Measurements from ENCODE around the gene A1BG. TPM values are rescaled to one million over a fixed set of nuclear protein-coding genes. Genes with fewer than 3 reads are reported as not detected.
A peak's percentile ranks its signal among the peaks of the same experiment; 100 is the strongest.

A1BG gene
- total and polyA plus RNA-seq, 2 of the 13 experiments (the other 11 are each of a cell fraction or from before 2014, with no cell fraction given), result 14.7 to 41.4 TPM

- peak; percentile 12; the same call in 1 of the 2 replicates for TF ChIP-seq ZFP90 (CRISPR knock-in tag; IDR thresholded peaks at IDR 0.05; ENCODE audit: borderline replicate concordance)
- 0 out of 2 replicates have a peak, but pooled peaks have one; percentile 49 for TF ChIP-seq ZNF484 (CRISPR knock-in tag; IDR thresholded peaks at IDR 0.05; ENCODE audit: borderline replicate concordance, low read depth)
- peak; percentile 82; the same call in 1 of the 2 replicates for TF ChIP-seq ZNF556 (CRISPR knock-in tag; IDR thresholded peaks at IDR 0.05; ENCODE audit: borderline replicate concordance)
- TF ChIP-seq NCOA1 (CRISPR knock-in tag; IDR thresholded peaks at IDR 0.05), result no peak
- 0 out of 2 replicates have a peak, but pooled peaks have one; percentile 24 for TF ChIP-seq ZNF576 (CRISPR knock-in tag; IDR thresholded peaks at IDR 0.05)
- TF ChIP-seq KAT2B (IDR thresholded peaks at IDR 0.05; ENCODE audit: borderline replicate concordance, low read depth, low read length), result no peak
- no peak for TF ChIP-seq ZBTB49 (CRISPR knock-in tag; IDR thresholded peaks at IDR 0.05; ENCODE audit: borderline replicate concordance)
- TF ChIP-seq ZNF501 (CRISPR knock-in tag; IDR thresholded peaks at IDR 0.05), result peak; percentile 82; the same call in 1 of the 2 replicates
- no peak for TF ChIP-seq TMF1 (CRISPR knock-in tag; IDR thresholded peaks at IDR 0.05; ENCODE audit: low read depth)
- TF ChIP-seq ZNF296 (CRISPR knock-in tag; conservative IDR thresholded peaks at IDR 0.05), result peak; percentile 6; the same call in 1 of the 2 replicates
- no peak for TF ChIP-seq FOXO1 (CRISPR knock-in tag; IDR thresholded peaks at IDR 0.05)
- TF ChIP-seq ZNF710 (CRISPR knock-in tag; IDR thresholded peaks at IDR 0.05; ENCODE audit: borderline replicate concordance), result no peak
- no peak for TF ChIP-seq SOX6 (IDR thresholded peaks at IDR 0.05)
- TF ChIP-seq SOX6 (CRISPR knock-in tag; IDR thresholded peaks at IDR 0.05), result no peak
- TF ChIP-seq CBFB (CRISPR knock-in tag; IDR thresholded peaks at IDR 0.05), result no peak
- TF ChIP-seq ZXDC (CRISPR knock-in tag; IDR thresholded peaks at IDR 0.05), result peak; percentile 82
- no peak; the same call in 1 of the 2 replicates for TF ChIP-seq NCOA2 (CRISPR knock-in tag; IDR thresholded peaks at IDR 0.05)
- no peak for TF ChIP-seq TARDBP (CRISPR knock-in tag; IDR thresholded peaks at IDR 0.05)
- no peak for TF ChIP-seq ZNF18 (CRISPR knock-in tag; IDR thresholded peaks at IDR 0.05; ENCODE audit: insufficient replicate concordance)
- TF ChIP-seq SOX13 (IDR thresholded peaks at IDR 0.05), result no peak
- no peak for TF ChIP-seq SOX13 (CRISPR knock-in tag; conservative IDR thresholded peaks at IDR 0.05 in 1 of 2, IDR thresholded peaks at IDR 0.05 in 1 of 2)
Observed at GRCh38 chr19:58385891-58386575, 32.7 kb upstream of the A1BG start (continued).
